ENCODE measurements around the gene ITM2C.

The ITM2C gene

GRCh38 chr2:230908595-230909191 is 44.0 kb downstream of the ITM2C start:
- no peak for DNase-seq

- DNase-seq, result no peak
Measured at GRCh38 chr2:230909841-230910545, 45.3 kb downstream of the ITM2C start.

- no peak for DNase-seq
Measured at GRCh38 chr2:230910546-230911177, 45.9 kb downstream of the ITM2C start.

GRCh38 chr2:230912046-230912445 is 47.3 kb downstream of the ITM2C start:
- no peak for DNase-seq

- DNase-seq, result no peak
Measured at GRCh38 chr2:230912724-230913123, 48.0 kb downstream of the ITM2C start.

GRCh38 chr2:230913406-230914143 is 48.8 kb downstream of the ITM2C start:
- no peak for DNase-seq

GRCh38 chr2:230914886-230915285 is 50.1 kb downstream of the ITM2C start:
- no peak for DNase-seq

- no peak for DNase-seq
Measured at GRCh38 chr2:230915319-230915718, 50.6 kb downstream of the ITM2C start.

GRCh38 chr2:230916218-230916617 is 51.5 kb downstream of the ITM2C start:
- DNase-seq, result no peak

GRCh38 chr2:230919240-230919639 is 54.5 kb downstream of the ITM2C start:
- no peak for DNase-seq

- no peak for DNase-seq
Measured at GRCh38 chr2:230919681-230920080, 54.9 kb downstream of the ITM2C start.

GRCh38 chr2:230920167-230920566 is 55.4 kb downstream of the ITM2C start:
- DNase-seq, result no peak

- no peak for DNase-seq
Measured at GRCh38 chr2:230921806-230922595, 57.3 kb downstream of the ITM2C start.

GRCh38 chr2:230922951-230923717 is 58.4 kb downstream of the ITM2C start:
- DNase-seq, result no peak

- DNase-seq, result no peak
Measured at GRCh38 chr2:230924092-230924469, 59.3 kb downstream of the ITM2C start.

GRCh38 chr2:230924470-230925341 is 60.0 kb downstream of the ITM2C start, which contains the start of gene GPR55:
TSS of gene GPR55 (minus strand) at chr2:230925242. CDS start at chr2:230910962, 14,280 bp downstream.
- no peak for DNase-seq

GRCh38 chr2:230925443-230925878 is 60.7 kb downstream of the ITM2C start:
- DNase-seq, result no peak

GRCh38 chr2:230925879-230926765 is 61.4 kb downstream of the ITM2C start:
- no peak for DNase-seq

GRCh38 chr2:230927711-230928341 is 63.1 kb downstream of the ITM2C start:
- no peak for DNase-seq
